ENCODE results near the gene SOX5. TPM values are rescaled to one million over a fixed set of nuclear protein-coding genes. Genes with fewer than 3 reads are reported as not detected.
"Not testable (repeated sequence)": the region's sequence is repeated elsewhere in the genome, so short reads cannot be mapped to it uniquely, and the experiment has no call there.

SOX5 gene
- total RNA-seq, 1 donor from 2014 or later: 0.48 TPM

GRCh38 chr12:23752245-23752644, 197.2 kb downstream of the SOX5 start:
- ATAC-seq: no peak

GRCh38 chr12:23751641-23752040, 197.8 kb downstream of the SOX5 start:
- ATAC-seq: no peak

GRCh38 chr12:23750923-23751322, 198.5 kb downstream of the SOX5 start:
- ATAC-seq: no peak

- ATAC-seq: no peak
Observed at GRCh38 chr12:23744696-23745095, 204.8 kb downstream of the SOX5 start.

- no peak for ATAC-seq
Observed at GRCh38 chr12:23742574-23742973, 206.9 kb downstream of the SOX5 start.

- ATAC-seq: no peak
Observed at GRCh38 chr12:23731493-23731892, 218.0 kb downstream of the SOX5 start.

DNA sequence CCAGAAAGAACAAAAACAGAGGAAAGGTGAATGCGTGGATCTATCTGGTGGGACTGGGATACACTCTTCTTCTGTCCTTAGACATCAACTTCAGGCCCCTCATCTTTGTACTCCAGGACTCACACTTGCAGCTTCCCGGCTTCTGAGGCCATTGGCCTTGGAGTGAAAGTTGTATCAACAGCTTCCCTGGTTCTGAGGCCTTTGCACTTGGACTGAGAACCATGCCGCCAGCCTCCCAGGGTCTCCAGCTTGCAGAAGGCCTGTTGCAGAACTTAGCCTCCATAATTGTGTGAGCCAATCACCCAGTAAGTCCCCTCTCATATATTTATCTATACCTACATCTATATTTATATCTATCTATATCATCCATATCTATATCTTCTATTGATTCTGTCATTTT, 218.4 kb downstream of the SOX5 start:
- no peak for ATAC-seq

GRCh38 chr12:23729359-23729758, 220.1 kb downstream of the SOX5 start:
- ATAC-seq: no peak

DNA sequence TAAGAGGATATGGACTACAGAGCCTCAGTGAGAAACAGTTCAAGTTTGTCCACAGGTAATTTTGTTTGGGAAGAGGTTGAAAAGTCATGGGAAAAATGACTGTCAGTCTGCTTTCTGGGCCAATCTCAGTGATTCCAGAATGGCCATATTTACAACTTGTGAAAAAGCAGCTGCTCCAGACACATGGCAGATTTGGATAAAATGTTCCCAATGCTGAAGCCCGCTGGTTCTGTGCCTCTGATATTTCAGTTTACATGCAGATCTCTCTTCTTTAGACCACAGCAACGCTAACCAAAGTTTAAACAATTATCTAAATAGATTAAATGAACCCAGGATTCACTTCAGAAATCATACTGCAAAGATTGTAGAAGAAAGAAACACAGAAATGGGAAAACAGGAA, 222.8 kb downstream of the SOX5 start:
- no peak for ATAC-seq

DNA sequence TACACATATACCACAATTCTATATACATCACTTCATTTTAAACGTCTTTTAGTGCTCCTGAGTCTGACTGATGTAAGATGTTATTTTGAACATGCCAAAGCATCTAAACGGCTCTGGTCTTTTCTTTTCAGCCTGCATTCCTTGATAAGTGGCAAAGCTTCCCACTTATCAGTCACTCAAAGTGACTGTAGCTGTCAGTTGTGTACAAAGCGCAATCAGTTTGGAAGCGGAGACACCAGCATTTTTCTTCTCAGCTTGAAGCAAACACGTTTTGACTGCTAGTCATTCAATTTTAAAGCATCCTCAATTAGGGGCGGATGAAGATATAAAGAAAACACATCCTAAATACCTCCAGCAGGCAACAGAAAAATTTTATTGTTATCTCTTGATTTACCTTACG, 226.8 kb downstream of the SOX5 start:
- ATAC-seq: no peak

DNA sequence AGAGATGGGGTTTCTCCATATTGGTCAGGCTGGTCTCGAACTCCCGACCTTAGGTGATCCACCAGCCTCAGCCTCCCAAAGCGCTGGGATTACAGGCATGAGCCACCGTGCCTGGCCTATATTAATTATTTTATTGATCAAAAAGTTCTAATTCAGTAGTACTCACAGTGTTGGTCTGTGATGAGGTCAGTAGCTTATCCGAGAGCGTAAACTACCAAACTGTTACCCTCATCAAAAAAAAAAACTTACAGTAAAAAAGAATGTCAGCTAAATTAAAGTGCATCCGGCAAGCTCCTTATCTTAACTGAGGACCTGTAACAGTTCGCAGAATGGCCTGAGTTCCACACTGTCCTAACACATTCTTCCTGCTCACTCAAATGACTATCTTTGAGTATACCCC, 228.2 kb downstream of the SOX5 start:
- no peak for ATAC-seq

GRCh38 chr12:23719493-23719892, 230.0 kb downstream of the SOX5 start:
- no peak for ATAC-seq

GRCh38 chr12:23710361-23710760, 239.1 kb downstream of the SOX5 start:
- not testable (repeated sequence) for ATAC-seq

GRCh38 chr12:23708185-23708837, 241.2 kb downstream of the SOX5 start:
- ATAC-seq: no peak

- ATAC-seq: no peak
Observed at GRCh38 chr12:23707270-23707669, 242.2 kb downstream of the SOX5 start.

- no peak for ATAC-seq
Observed at GRCh38 chr12:23704992-23705943, 244.2 kb downstream of the SOX5 start.

GRCh38 chr12:23703051-23703450, 246.4 kb downstream of the SOX5 start:
- no peak for ATAC-seq

GRCh38 chr12:23699031-23699430, 250.4 kb downstream of the SOX5 start:
- no peak for ATAC-seq

GRCh38 chr12:23694920-23695319, 254.6 kb downstream of the SOX5 start:
- ATAC-seq: no peak

- no peak for ATAC-seq
Observed at GRCh38 chr12:23694307-23694706, 255.2 kb downstream of the SOX5 start.

DNA sequence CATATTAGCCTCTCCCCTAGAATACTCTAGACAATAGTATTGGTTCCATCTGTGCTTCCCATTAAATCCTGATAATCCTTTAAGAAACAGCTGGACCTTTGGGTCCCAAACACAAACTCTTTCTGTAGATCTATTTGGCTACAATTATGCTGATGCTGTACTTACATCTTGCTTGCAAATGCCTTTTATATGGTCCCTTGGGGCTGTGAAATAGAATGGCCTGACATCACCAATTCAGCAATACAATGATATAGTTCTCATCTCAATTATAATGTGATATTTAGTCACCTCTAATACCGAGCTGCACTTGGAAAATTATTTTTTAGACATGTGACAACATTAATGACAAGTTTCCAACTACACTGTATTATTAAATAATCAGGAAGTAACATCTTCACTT, 261.5 kb downstream of the SOX5 start:
- no peak for ATAC-seq

DNA sequence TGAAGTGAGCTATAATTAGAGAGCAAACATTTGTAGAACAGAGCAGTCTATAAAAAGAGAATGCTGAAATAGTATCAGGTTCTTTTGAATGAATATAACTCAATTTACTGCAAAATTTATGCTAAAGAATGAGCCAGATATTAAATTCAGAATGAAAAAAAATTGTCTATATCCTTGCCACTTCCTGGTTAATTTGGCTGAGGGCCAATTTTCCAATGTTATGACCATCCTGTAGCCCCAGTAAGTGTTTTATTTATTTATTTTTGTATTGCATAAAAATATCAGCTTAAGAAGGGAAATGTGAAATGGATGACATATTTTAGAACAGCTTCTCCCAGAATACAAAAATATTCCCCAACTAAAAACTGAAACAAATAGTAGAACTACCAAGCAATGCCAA, 263.4 kb downstream of the SOX5 start:
- ATAC-seq: no peak

- no peak for ATAC-seq
Observed at GRCh38 chr12:23684121-23684520, 265.3 kb downstream of the SOX5 start.

- ATAC-seq: no peak
Observed at GRCh38 chr12:23681237-23681636, 268.2 kb downstream of the SOX5 start.
